Measurements from ENCODE around the gene SALL4.

DNA sequence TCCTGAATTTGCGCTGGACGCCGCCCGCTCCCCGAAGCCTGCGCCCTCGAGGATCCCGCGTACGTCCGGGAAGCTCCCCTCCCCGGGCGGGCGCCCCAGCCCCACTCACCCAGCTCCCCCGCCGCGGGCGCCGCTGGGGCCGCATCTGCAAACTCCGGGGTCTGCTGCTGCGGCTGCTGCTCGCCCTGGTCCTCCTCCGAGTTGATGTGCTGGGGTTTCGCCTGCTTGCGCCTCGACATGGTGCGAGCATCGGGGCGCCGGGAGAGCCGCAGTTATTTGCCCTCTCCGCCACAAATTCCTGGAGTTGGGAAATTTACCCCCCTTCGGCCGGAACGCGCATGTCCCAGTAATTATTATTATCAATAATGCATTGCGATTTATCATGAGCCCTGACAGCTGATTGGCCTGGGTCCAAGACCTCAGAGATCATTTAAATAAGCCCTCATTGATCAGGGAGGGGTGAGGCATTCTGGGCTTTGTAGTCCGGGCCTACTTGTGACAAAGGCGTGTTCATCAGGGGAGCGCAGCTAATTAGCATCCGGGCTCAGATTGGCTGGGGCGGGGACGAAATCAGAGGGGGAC, at the start of gene SALL4:
- TF ChIP-seq EZH2phosphoT487 (IDR thresholded peaks at IDR 0.05) (no peak), EZH2 (IDR thresholded peaks at IDR 0.05) (no peak)

Measured in neural progenitor cell (in vitro differentiated cells).